BJ (cell line): ENCODE data around the gene CCDC167. TPM values are rescaled to one million over a fixed set of nuclear protein-coding genes. Genes with fewer than 3 reads are reported as not detected.
"Not testable (repeated sequence)": the region's sequence is repeated elsewhere in the genome, so short reads cannot be mapped to it uniquely, and the experiment has no call there.

Experiments
- CTCF ChIA-PET: fragments of 350-600 bp; formaldehyde crosslinking; extraction: SDS; loops from one replicate; lab custom pipeline; 2021; ENCODE audit warnings: antibody characterized with exemption, inconsistent platforms; lab: Yijun Ruan, JAX
- POLR2A ChIA-PET: fragments of 300-600 bp; sonication (Branson Sonifier 250); formaldehyde crosslinking; extraction: SDS; loops from one replicate; lab custom pipeline; 2021; ENCODE audit warnings: antibody characterized with exemption; lab: Charles Lee
- DNase-seq: peaks from one replicate; pipeline ENCODE4 v3.0.0-alpha.2; 2011; ENCODE audit warnings: low read depth
- H3K27me3 ChIP-seq: 2 replicates; pipeline ENCODE4 v1.6.0; 2011; ENCODE audit warnings: low read length; ENCODE audit not compliant: control insufficient read depth, insufficient read depth
- H3K36me3 ChIP-seq: 2 replicates; pipeline ENCODE4 v1.5.1; 2011; ENCODE audit warnings: low read length; ENCODE audit not compliant: control insufficient read depth, insufficient read depth
- H3K4me3 ChIP-seq: 2 replicates; pipeline ENCODE4 v1.5.1; 2011; ENCODE audit warnings: low read depth, mild to moderate bottlenecking, control low read depth, low read length
- polyA plus RNA-seq: library from polyadenylated mRNA; depleted of rRNA; stranded (reverse); fragments of >200 nt; gene quantifications from 2 replicates; pipeline ENCODE4 v1.2.3, GENCODE V29; 2011
- TF ChIP-seq, protein P1 (sequence below): IDR thresholded peaks from 2 replicates; pipeline ENCODE4 v1.5.1; 2011; ENCODE audit warnings: low read depth, mild to moderate bottlenecking, control low read depth, inconsistent platforms, low read length, moderate library complexity; ENCODE audit not compliant: insufficient read depth

CCDC167 gene
- polyA plus RNA-seq, 1 experiment, result 31.8 TPM

DNA sequence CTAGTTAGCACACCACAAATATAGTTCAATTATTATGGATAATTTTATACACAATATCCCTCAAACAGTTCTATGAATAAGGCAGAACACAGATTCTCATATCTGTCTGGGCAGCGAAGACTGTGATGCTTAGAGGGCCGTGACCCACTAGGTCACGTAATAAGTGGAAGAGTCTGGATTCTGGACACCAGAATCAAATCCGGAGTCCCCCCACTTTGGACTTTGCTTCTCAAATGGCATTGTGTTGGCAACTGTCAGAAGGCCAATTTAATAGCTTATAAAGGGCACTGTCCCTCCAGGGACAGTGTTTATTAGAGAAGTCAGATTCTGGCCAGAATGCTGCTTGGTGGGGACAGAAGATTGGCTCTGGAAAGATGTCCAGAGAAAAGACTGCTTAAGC, 6.8 kb upstream of the CCDC167 start:
- Histone ChIP-seq H3K4me3 (no peak overlapping the region), H3K27me3 (peaks cover 21% of the 10 kb centered on the region), H3K36me3 (no peaks in the 10 kb centered on the region)
- ChIA-PET CTCF (no interaction called here), POLR2A (no interaction called here)
- TF ChIP-seq, protein P1, sequence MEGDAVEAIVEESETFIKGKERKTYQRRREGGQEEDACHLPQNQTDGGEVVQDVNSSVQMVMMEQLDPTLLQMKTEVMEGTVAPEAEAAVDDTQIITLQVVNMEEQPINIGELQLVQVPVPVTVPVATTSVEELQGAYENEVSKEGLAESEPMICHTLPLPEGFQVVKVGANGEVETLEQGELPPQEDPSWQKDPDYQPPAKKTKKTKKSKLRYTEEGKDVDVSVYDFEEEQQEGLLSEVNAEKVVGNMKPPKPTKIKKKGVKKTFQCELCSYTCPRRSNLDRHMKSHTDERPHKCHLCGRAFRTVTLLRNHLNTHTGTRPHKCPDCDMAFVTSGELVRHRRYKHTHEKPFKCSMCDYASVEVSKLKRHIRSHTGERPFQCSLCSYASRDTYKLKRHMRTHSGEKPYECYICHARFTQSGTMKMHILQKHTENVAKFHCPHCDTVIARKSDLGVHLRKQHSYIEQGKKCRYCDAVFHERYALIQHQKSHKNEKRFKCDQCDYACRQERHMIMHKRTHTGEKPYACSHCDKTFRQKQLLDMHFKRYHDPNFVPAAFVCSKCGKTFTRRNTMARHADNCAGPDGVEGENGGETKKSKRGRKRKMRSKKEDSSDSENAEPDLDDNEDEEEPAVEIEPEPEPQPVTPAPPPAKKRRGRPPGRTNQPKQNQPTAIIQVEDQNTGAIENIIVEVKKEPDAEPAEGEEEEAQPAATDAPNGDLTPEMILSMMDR, result no peak
- DNase-seq, result no peak

DNA sequence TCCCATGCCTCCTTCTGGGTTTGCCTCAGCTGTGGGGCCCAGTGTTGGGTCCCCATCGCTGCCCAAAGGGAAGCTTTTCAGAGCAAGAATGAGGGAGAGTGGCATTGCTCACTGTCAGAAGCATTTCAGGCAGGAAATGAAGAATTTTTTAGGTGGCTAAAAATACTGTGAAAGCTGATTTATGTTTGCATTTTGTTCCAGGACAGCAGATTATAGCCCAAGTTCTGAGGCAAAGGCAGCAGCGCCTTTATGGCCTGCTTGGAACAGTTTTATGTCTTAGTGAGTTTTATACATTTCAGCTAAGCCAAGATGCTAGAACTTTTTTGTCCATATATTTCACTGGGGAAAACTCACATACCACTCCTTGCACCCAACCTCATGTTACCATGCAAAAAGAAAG, 4.3 kb upstream of the CCDC167 start:
- CTCF ChIA-PET, result no interaction called here
- Histone ChIP-seq H3K36me3 (no peaks in the 10 kb centered on the region), H3K27me3 (peaks cover 14% of the 10 kb centered on the region), H3K4me3 (no peak overlapping the region)
- POLR2A ChIA-PET, result no interaction called here
- no peak for DNase-seq
- TF ChIP-seq, protein P1, result no peak

DNA sequence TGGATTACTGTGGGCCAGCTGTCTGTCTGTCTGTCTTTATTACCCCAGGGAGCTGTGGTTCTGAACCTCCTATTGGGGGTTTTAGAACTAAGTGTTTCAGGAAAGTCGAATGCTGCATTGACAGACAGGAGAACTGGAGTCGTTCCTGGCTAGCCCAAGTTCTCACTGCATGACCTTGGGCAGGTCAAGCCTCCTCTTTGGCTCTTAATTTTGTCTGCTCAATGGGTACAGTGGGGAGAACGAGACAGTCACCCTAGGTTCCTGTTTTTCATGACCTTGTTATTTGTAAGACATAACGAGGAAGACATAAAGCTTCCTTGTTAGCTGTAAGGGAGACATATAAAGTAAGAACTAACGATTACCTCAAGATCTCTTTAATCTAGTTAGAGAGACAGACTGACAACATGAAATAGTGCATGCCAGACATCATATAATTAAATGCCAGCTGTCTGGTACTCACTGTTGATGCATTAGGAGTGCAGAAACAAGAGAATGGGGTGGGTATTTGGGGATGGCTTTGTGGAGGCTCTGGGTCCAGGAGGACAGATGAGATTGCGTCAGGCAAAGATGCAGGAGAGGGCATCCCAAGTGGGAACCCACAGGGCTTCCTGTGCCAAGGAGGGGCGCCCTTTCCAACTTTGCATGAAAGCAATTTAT, 3.7 kb upstream of the CCDC167 start:
- Histone ChIP-seq H3K36me3 (no peaks in the 10 kb centered on the region), H3K27me3 (peaks cover 12% of the 10 kb centered on the region), H3K4me3 (no peak overlapping the region)
- ChIA-PET CTCF (interaction anchor here (1.0 kb wide), 1 partner anchor 9 kb away, joined by 3 read pairs; no protein-coding TSS in a partner anchor), POLR2A (no interaction called here)
- TF ChIP-seq, protein P1, result no peak
- DNase-seq, result no peak

DNA sequence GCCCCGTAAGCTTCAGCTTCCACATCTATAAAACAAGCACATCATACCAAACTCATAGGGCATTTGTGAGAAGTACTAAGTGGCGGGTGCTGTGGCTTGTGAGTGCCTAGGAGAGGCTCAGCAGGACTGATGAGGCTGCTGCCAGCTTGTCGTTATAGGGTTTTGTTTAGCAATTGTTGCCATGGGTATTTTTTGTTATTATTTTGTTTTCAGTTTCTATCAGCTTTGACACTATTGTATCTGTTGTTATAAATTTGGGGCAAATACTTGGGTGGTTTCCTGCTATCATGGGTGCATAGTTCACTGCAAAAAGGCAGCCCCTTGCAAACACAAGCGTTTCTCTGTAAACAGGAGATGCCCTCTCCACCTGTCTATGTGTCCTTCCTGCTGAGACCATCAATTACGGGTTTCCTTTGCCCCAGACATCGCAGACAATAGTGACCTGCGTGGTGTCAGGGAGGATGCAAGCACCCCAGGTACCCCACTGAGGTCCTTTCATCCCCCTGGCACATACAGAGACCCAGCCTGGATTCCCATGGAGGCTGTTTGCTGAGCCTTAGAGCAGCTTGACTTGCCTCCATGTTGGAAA, 3.1 kb upstream of the CCDC167 start:
- TF ChIP-seq, protein P1, result no peak
- POLR2A ChIA-PET, result no interaction called here
- CTCF ChIA-PET, result interaction anchor here (1.0 to 1.1 kb wide), 2 partner anchors 10 to 33 kb away, joined by 3 read pairs; no protein-coding TSS in a partner anchor
- DNase-seq, result no peak
- H3K27me3 ChIP-seq, result peaks cover 12% of the 10 kb centered on the region
- no peak overlapping the region for H3K4me3 ChIP-seq
- H3K36me3 ChIP-seq, result no peaks in the 10 kb centered on the region

DNA sequence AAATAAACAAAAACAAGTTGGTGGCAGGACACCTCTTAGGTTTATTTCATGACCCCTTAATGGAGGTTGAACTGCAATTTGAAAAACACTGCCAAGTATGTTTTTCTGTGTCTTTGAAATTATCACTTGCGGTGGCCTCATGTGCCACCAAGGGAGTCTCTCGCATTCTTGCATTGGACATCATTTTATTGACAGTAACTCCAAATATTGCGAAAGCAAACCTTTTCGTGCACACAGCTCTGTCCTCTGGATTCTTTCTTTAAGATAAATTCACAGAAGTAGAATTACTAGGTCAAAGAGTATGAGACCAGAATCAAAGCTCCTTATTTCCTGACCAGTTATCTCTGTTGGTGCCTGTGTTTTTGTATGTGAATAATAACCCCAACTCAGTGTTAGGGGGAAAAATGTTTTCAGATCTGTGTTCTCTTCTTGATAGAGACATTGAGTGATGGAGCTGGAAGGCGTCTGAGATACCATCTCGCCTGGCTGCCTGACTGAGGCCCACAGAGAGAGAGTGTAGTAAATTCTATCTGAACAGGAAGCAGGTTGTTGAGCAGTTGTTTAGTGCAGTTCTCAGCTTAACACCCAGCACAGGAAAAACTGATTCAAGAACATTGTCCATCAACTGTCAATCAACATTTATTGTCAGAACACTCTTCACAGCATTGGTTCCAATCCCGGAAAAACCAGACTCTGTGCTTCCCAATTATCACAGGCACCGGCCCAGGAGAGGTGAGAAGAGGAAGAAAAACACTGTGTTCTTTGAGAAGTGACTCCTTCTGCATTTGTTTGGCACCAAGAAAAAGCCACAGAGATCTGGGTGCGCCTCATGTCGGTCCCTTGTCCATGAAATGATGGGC, 2.2 kb upstream of the CCDC167 start:
- TF ChIP-seq, protein P1, result no peak
- Histone ChIP-seq H3K27me3 (peaks cover 12% of the 10 kb centered on the region), H3K36me3 (no peaks in the 10 kb centered on the region), H3K4me3 (no peak overlapping the region)
- ChIA-PET POLR2A (no interaction called here), CTCF (interaction anchor here (1.1 kb wide), 1 partner anchor 34 kb away, joined by 3 read pairs; no protein-coding TSS in a partner anchor)
- no peak for DNase-seq

DNA sequence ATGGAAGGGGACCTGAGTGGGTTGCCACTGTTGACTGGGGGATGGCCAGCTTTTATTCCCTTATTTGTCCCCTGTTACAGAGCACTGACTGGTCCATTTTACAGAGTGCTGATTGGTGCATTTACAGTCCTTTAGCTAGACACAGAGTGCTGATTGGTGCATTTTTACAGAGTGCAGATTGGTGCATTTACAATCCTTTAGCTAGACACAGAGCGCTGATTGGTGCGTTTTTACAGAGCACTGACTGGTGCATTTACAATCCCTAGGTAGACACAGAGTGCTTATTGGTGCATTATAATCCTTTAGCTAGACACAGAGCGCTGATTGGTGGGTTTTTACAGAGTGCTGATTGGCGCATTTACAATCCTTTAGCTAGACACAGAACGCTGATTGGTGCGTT, 1.2 kb upstream of the CCDC167 start:
- H3K36me3 ChIP-seq, CTCF ChIA-PET, POLR2A ChIA-PET, DNase-seq, H3K4me3 ChIP-seq: not testable (repeated sequence)
- H3K27me3 ChIP-seq, result peaks cover 11% of the 10 kb centered on the region
